22Rv1 (cell line): ENCODE results near the gene E2F7.

Source experiments
- CTCF ChIP-seq: fragments of 450-650 bp; IDR thresholded peaks from 2 replicates; pipeline ENCODE4 v1.5.1; 2017; ENCODE audit warnings: mild to moderate bottlenecking
- ZFX ChIP-seq: fragments of 450-650 bp; IDR thresholded peaks from 2 replicates; pipeline ENCODE4 v1.6.1; 2017; ENCODE audit warnings: antibody characterized with exemption, borderline replicate concordance

DNA sequence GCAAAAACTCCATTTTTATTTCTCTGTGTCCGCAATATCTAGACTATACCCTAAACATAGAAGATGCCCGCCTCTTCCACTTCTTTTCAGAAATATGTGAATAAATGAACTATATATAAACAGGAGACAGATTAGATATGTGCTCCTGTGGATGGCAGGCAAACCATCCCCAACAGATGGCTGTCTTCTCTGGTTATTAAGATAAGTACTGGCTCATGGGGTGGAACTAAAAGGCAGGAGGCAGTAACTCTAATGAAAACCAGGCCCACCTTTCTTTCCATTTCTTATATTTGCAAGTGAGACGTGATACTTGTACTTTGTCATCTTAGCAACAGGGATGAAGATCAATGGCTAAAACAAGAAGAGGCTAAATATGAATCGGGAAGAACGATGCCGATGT, 20.2 kb downstream of the E2F7 start:
- TF ChIP-seq CTCF (no peak), ZFX (no peak)
